Activated T-helper 1 cell treated with anti-CD3 and anti-CD28 coated beads, Interleukin-2, amount 50 U/mL, for 16 hours (primary cell): ENCODE results near the gene LINC00237.

Source experiments
- DNase-seq, 2 donors: peaks; one replicate each; pipeline ENCODE4 v3.0.0-alpha.2; 2020; ENCODE audit warnings: low read depth in 1 of 2, low spot score in 1 of 2

LINC00237 gene

DNA sequence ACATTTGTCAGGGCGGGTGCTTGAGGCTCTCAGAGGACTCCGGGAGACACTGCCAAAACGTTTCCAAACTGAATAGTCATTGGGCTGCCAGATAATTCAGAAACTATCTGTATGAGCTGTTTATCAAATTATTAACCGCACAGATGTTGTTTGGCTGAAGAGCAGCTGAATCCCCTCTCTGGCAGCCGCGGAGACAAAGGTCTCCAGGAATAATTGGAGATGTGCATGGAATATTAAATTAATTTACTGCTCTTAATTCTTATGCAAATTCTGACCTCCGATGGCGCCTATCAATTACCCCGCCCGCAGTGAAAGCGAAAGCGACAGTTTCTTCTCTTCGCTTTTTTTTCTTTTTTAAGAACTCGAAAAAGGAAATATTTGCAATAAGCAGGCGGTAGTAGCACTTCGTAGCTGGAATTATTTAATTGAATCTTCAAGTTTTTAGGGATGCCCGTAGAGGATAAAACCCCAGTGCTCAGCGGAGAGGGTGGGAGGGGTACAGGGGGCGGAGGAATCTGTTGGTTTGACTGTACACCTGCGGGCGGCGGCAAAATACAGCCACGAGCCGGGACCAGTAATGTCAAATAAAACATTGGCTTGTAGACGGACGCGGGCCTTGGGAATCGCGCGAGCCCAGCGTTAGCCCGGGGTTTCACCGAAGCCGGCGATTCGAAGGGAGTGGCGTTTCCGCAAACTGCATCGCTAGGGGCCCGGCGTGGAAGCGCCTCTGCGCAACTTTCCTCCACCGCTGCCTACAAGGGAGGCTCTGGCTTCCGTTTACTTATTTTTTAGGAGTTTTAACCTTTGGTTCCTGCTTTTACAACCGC lies 6.2 kb downstream of the LINC00237 start:
- no peak for DNase-seq

DNA sequence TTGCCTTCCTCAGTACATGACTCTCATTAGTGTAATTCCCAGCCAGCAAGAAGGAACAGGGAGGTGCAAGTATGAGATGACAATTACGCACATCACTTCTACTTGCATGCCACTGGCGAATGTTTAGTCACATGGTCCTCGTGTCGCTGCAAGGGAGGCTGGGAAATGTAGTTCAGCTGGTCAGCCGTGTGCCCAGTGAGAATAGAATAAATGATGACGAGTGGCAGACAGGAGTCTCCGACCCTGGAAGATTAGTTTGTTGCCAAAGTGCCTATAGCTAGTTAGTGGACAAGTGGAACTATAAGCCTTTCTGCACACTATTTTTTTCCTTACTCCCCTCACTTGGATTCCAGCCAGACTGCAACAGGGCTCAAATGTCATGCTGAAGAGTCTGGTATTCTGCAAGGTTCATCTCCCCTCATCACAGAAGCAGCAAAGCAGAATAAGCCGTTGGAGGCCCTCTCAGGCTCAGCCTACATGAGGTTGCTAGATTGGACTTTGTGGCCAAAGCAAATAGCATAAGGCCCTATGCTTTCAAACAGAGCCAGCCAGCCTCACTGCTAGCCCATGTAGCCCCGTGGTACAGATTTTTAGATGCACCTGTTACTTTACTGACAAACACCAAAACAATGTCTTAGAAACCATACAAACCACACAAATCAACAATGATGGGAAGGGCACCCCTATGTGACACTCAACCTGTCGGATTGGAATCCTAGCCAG lies 9.7 kb downstream of the LINC00237 start:
- no peak for DNase-seq

DNA sequence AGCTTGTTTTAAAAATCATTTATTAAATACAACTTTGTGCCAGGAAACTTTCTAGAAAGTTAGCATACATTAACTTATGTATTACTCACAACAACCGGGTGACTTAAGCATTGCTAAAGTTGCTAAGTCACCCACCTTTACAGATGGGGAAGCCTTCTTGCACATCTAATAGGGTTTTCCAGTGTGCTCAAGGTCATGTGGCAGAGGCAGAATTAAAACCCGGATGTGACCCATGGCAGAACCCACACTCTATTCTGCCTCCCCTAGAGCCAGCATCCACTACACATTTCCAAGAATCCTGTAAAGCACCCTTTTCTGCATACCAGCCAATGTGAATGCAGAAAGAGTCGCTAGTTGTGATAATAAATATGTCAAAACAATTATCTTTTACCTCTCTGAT lies 13.4 kb downstream of the LINC00237 start:
- DNase-seq = no peak

- no peak for DNase-seq
Measured at GRCh38 chr20:21090721-21091120, 15.4 kb downstream of the LINC00237 start.

DNA sequence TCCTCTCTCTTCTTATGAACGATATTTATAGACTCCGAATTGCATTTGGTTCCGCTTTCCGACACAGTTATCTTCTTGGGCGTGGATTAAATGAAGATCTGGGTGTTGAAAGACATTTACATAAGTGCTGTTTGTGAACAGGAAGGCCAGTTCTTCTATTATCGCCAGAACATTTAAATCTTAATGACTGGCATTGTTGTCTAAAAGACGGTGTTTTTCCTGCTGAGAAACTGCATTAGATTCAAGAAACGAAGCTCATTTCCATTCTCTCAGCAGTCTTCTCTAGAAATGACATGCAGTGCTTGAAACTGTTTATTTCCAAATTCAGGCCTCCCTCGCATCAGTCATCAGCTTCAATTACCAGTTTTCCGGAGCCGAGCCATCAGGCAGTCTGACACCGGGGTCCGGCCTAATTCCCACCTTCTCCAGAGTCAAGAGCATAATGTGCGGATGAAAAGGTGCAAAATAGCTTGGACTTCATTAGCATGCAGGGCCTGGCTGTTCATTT lies 16.0 kb downstream of the LINC00237 start:
- DNase-seq = no peak

GRCh38 chr20:21089391-21089790 lies 16.8 kb downstream of the LINC00237 start:
- DNase-seq = no peak

DNA sequence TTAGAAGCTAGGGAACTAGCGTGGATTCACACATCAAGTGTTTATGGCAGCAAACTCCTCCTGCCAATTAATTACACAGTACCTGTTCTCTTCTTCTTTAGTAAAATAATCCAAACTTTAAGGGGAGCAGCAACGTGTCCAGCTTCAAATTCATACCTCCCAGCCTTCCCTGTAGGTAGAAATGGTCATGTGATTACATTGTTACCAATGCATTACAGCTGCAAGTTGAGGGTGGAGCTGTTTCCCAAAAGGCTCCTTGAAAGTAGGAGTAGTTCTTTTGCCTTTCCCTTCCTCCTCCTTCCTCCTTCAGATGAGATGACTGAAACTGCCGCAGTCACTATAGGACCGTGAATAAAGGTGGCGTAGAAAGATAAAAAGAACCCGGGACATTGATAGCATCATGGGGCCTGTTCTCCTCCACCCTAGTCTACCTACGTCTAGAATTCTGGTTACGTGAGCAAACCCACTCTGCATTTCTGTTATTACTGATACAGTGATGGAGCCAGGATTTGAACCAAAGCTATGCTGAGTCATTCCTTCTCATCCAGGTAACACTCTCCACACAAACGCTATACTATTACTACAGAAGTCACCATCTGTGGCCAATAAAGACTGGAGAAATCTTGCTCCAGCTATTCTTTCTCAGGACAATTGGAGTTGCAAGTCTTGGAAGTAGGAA lies 18.2 kb downstream of the LINC00237 start:
- no peak for DNase-seq

GRCh38 chr20:21083825-21084325 lies 22.3 kb downstream of the LINC00237 start:
- no peak for DNase-seq

GRCh38 chr20:21082584-21082983 lies 23.6 kb downstream of the LINC00237 start:
- DNase-seq = no peak

DNA sequence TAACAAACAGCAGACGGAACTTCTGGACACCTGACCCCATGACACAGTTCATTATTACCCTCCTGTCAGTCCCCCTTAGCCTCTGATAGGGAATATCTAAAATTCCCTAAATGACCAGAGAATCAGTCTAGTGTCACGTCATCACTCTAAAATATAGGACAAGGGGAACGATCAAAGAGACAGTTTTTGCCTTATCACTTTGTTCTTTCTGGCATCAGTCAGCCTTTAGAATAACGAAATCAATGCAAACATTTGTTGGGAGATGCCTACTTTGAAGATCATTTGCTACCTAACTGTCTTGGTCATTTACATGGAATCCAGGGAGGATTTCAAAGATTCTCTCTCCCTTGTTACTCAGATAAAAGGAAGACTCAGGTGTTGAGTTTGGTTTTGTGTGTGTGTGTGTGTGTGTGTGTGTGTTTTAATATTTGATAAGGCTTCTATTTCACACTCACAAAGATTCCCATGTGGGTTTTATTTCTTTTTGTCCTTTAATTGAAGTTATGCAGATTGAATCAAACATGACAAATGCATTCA lies 28.3 kb downstream of the LINC00237 start:
- DNase-seq = no peak

- DNase-seq = no peak
Measured at GRCh38 chr20:21076073-21076472, 30.1 kb downstream of the LINC00237 start.

GRCh38 chr20:21075471-21075870 lies 30.7 kb downstream of the LINC00237 start:
- no peak for DNase-seq

GRCh38 chr20:21074605-21075336 lies 31.4 kb downstream of the LINC00237 start:
- no peak for DNase-seq

- no peak for DNase-seq
Measured at GRCh38 chr20:21067255-21067654, 38.9 kb downstream of the LINC00237 start.

GRCh38 chr20:21064924-21065323 lies 41.2 kb downstream of the LINC00237 start:
- DNase-seq = no peak

- DNase-seq = no peak
Measured at GRCh38 chr20:21063276-21063675, 42.9 kb downstream of the LINC00237 start.

DNA sequence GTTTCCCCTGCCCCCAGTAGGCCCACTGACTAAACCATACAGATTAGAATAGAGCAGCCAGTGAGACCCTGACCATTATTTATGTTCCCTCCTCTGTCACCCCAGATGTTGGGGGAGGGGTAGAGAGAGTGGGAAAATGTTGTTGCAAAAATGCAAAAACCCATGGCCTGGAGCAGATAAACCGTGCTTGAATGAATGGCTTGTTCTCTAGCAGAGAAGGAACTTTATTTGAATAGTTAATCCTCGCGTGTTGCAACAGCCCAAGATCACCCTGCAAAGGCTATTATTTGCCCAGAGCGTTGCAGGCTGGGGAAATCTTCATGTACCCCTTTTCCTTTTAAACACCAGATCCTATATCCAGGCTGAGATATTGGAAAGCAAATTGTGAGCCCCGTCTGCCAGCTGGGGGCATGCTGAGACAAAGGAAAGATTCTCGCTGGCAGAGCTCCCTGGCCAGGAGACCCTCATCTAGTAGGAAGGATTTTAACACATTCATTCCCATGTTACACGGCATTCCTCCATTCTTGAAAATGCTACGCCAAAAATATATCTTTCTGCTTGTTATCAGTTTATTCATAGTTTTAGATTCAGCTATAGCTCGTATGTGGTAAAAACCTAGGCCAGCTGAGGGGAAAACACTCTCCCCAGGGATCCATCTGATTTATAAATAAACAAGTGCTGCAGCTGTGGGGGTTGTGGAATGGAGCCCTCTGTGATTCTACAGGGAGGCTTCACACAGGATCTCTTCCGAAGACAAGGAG lies 53.0 kb downstream of the LINC00237 start:
- DNase-seq = no peak

DNA sequence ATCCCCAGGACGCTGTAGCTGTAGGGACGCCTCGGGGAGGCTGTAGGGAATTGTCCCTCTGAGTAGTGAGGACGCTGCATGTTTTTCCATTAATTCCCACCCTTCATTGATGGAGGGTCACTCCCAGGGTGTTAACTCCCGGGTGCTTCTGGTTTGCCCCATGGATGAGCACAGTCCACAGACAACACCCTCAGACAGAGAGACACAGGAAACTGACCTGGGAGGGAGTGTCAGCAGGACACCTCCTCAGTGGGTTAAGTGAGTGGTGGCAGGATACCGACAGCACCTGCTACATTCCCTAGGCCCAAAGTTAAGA lies 53.5 kb downstream of the LINC00237 start:
- DNase-seq = no peak

GRCh38 chr20:21052241-21052640 lies 53.9 kb downstream of the LINC00237 start:
- no peak for DNase-seq

DNA sequence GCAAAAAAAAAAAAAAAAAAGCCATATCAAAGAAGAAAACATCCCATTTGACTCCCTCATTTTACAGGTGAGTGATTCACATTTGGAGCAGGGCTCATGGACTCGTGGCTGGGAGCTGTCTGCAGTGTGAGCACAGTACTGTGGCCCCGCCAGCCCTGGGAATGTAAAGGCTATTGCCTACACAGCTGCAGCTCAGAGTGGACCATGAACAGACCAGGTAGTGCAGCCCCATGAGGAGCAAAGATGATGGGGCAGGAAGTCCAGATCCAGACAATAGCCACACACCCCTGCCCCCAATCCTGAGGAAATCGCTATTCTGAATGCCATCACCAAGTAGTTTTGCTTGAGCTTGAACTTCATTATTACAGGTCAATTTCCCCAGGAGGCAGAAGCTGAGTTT lies 55.4 kb downstream of the LINC00237 start:
- no peak for DNase-seq
